IMR-90 (cell line): Measurements from ENCODE around the gene CST9L.

Experiments used
- CEBPB ChIP-seq: IDR thresholded peaks from 2 replicates; pipeline ENCODE4 v1.6.1; 2012; ENCODE audit warnings: low read depth, low read length, improper control_type of control experiment
- CHD1 ChIP-seq: IDR thresholded peaks from 2 replicates; pipeline ENCODE4 v1.6.1; 2012; ENCODE audit warnings: low read depth, low read length, improper control_type of control experiment
- MAZ ChIP-seq: IDR thresholded peaks from 2 replicates; pipeline ENCODE4 v1.6.1; 2012; ENCODE audit warnings: low read depth, mild to moderate bottlenecking, low read length, improper control_type of control experiment, moderate library complexity, borderline replicate concordance
- NFE2L2 ChIP-seq: fragments of 150-350 bp; IDR thresholded peaks from 2 replicates; pipeline ENCODE4 v1.6.1; 2016; ENCODE audit warnings: low read depth, mild to moderate bottlenecking, low read length
- POLR2A ChIP-seq: IDR thresholded peaks from 2 replicates; pipeline ENCODE4 v1.6.1; 2012; ENCODE audit warnings: mild to moderate bottlenecking, low read depth, low read length
- RFX5 ChIP-seq: IDR thresholded peaks from 2 replicates; pipeline ENCODE4 v1.8.0; 2012; ENCODE audit warnings: low read depth, mild to moderate bottlenecking, low read length, moderate library complexity
- TF ChIP-seq, protein P1 (sequence below): conservative IDR thresholded peaks from 2 replicates; pipeline ENCODE4 v1.5.1; 2012; ENCODE audit warnings: mild to moderate bottlenecking, low read depth, low read length, improper control_type of control experiment
- TF ChIP-seq, protein P2 (sequence below): fragments of 150-350 bp; IDR thresholded peaks from 2 replicates; pipeline ENCODE4 v1.6.1; 2016; ENCODE audit warnings: low read depth, mild to moderate bottlenecking, low read length, moderate library complexity, borderline replicate concordance

- TF ChIP-seq, protein P1, sequence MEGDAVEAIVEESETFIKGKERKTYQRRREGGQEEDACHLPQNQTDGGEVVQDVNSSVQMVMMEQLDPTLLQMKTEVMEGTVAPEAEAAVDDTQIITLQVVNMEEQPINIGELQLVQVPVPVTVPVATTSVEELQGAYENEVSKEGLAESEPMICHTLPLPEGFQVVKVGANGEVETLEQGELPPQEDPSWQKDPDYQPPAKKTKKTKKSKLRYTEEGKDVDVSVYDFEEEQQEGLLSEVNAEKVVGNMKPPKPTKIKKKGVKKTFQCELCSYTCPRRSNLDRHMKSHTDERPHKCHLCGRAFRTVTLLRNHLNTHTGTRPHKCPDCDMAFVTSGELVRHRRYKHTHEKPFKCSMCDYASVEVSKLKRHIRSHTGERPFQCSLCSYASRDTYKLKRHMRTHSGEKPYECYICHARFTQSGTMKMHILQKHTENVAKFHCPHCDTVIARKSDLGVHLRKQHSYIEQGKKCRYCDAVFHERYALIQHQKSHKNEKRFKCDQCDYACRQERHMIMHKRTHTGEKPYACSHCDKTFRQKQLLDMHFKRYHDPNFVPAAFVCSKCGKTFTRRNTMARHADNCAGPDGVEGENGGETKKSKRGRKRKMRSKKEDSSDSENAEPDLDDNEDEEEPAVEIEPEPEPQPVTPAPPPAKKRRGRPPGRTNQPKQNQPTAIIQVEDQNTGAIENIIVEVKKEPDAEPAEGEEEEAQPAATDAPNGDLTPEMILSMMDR: no peak
- TF ChIP-seq CHD1 (no peak), POLR2A (no peak), CEBPB (no peak), RFX5 (no peak), MAZ (no peak), NFE2L2 (no peak)
- TF ChIP-seq, protein P2, sequence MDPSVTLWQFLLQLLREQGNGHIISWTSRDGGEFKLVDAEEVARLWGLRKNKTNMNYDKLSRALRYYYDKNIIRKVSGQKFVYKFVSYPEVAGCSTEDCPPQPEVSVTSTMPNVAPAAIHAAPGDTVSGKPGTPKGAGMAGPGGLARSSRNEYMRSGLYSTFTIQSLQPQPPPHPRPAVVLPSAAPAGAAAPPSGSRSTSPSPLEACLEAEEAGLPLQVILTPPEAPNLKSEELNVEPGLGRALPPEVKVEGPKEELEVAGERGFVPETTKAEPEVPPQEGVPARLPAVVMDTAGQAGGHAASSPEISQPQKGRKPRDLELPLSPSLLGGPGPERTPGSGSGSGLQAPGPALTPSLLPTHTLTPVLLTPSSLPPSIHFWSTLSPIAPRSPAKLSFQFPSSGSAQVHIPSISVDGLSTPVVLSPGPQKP: no peak
Observed at GRCh38 chr20:23601715-23602114, 33.4 kb upstream of the CST9L start.
